ENCODE results near the gene DHODH. TPM values are rescaled to one million over a fixed set of nuclear protein-coding genes. Genes with fewer than 3 reads are reported as not detected.

DHODH gene
- total and polyA plus RNA-seq, 4 donors = 3.0 to 5.0 (median 4.6) TPM

- no peaks in the 10 kb centered on the region for H3K27me3 ChIP-seq (ENCODE audit: control insufficient read depth in 1 of 2, insufficient read depth in 2 of 2, low read length in 1 of 2)
- H3K9me3 ChIP-seq (ENCODE audit: control insufficient read depth, low read length) = no peaks in the 10 kb centered on the region
- DNase-seq (no peak), ATAC-seq (ENCODE audit: low FRiP score) (no peak)
- 64 to 76% methylated on average over 5 of the region's 5 CpGs for WGBS, 2 donors
- peaks cover 0 to 1% of the 10 kb centered on the region in 2 donors for H3K36me3 ChIP-seq (ENCODE audit: control insufficient read depth in 1 of 2, insufficient read depth in 2 of 2, low read length in 1 of 2)
- H3K4me1 ChIP-seq (ENCODE audit: control insufficient read depth in 1 of 2, insufficient read depth in 2 of 2, low read length in 2 of 2) = no peaks in the 10 kb centered on the region
- intact Hi-C loops (cut with DNase I) = no loop called here
- no peak overlapping the region for H3K4me3 ChIP-seq (ENCODE audit: low read length in 2 of 2)
- no peak overlapping the region for H3K27ac ChIP-seq (ENCODE audit: low read depth in 1 of 2, low read length in 2 of 2)
These were observed 27.6 kb downstream of the DHODH start for GRCh38 chr16:72036098-72036497.

- H3K27me3 ChIP-seq (ENCODE audit: control insufficient read depth in 1 of 2, insufficient read depth in 2 of 2, low read length in 1 of 2) = no peaks in the 10 kb centered on the region
- H3K9me3 ChIP-seq (ENCODE audit: control insufficient read depth, low read length) = no peaks in the 10 kb centered on the region
- no peak overlapping the region for H3K4me3 ChIP-seq (ENCODE audit: low read length in 2 of 2)
- no peak for ATAC-seq (ENCODE audit: low FRiP score)
- WGBS, 2 donors = 53 to 59% methylated on average over 2 of the region's 2 CpGs
- intact Hi-C loops (cut with DNase I) = no loop called here
- no peaks in the 10 kb centered on the region for H3K4me1 ChIP-seq (ENCODE audit: control insufficient read depth in 1 of 2, insufficient read depth in 2 of 2, low read length in 2 of 2)
- H3K36me3 ChIP-seq (ENCODE audit: control insufficient read depth in 1 of 2, insufficient read depth in 2 of 2, low read length in 1 of 2) = peaks cover 0 to 4% of the 10 kb centered on the region in 2 donors
- DNase-seq = no peak
- no peak overlapping the region for H3K27ac ChIP-seq (ENCODE audit: low read depth in 1 of 2, low read length in 2 of 2)
These were observed 33.7 kb downstream of the DHODH start for GRCh38 chr16:72042157-72042660.

- ATAC-seq (ENCODE audit: low FRiP score) (no peak), DNase-seq (no peak)
- Histone ChIP-seq H3K4me1 (ENCODE audit: control insufficient read depth in 1 of 2, insufficient read depth in 2 of 2, low read length in 2 of 2) (no peaks in the 10 kb centered on the region), H3K36me3 (ENCODE audit: control insufficient read depth in 1 of 2, insufficient read depth in 2 of 2, low read length in 1 of 2) (peaks cover 0 to 3% of the 10 kb centered on the region in 2 donors), H3K9me3 (ENCODE audit: control insufficient read depth, low read length) (no peaks in the 10 kb centered on the region), H3K27me3 (ENCODE audit: control insufficient read depth in 1 of 2, insufficient read depth in 2 of 2, low read length in 1 of 2) (no peaks in the 10 kb centered on the region), H3K27ac (ENCODE audit: low read depth in 1 of 2, low read length in 2 of 2) (no peak overlapping the region), H3K4me3 (ENCODE audit: low read length in 2 of 2) (no peak overlapping the region)
- intact Hi-C loops (cut with DNase I) = no loop called here
- 56 to 73% methylated on average over 3 of the region's 3 CpGs for WGBS, 2 donors
These were observed 34.5 kb downstream of the DHODH start for GRCh38 chr16:72043058-72043457.

- Histone ChIP-seq H3K4me1 (ENCODE audit: control insufficient read depth in 1 of 2, insufficient read depth in 2 of 2, low read length in 2 of 2) (no peaks in the 10 kb centered on the region), H3K27ac (ENCODE audit: low read depth in 1 of 2, low read length in 2 of 2) (no peak overlapping the region), H3K36me3 (ENCODE audit: control insufficient read depth in 1 of 2, insufficient read depth in 2 of 2, low read length in 1 of 2) (peaks cover 0 to 2% of the 10 kb centered on the region in 2 donors), H3K4me3 (ENCODE audit: low read length in 2 of 2) (no peak overlapping the region), H3K27me3 (ENCODE audit: control insufficient read depth in 1 of 2, insufficient read depth in 2 of 2, low read length in 1 of 2) (no peaks in the 10 kb centered on the region), H3K9me3 (ENCODE audit: control insufficient read depth, low read length) (no peaks in the 10 kb centered on the region)
- intact Hi-C loops (cut with DNase I) = no loop called here
- WGBS, 2 donors = 92 to 96% methylated on average over 1 of the region's 1 CpG
- DNase-seq (no peak), ATAC-seq (ENCODE audit: low FRiP score) (no peak)
These were observed 35.0 kb downstream of the DHODH start for GRCh38 chr16:72043539-72043938.

GRCh38 chr16:72044296-72044695 is 35.8 kb downstream of the DHODH start:
- 67 to 76% methylated on average over 6 of the region's 6 CpGs for WGBS, 2 donors
- H3K4me3 ChIP-seq (ENCODE audit: low read length in 2 of 2) = no peak overlapping the region
- H3K9me3 ChIP-seq (ENCODE audit: control insufficient read depth, low read length) = no peaks in the 10 kb centered on the region
- DNase-seq (no peak), ATAC-seq (ENCODE audit: low FRiP score) (no peak)
- peaks cover 0 to 2% of the 10 kb centered on the region in 2 donors for H3K36me3 ChIP-seq (ENCODE audit: control insufficient read depth in 1 of 2, insufficient read depth in 2 of 2, low read length in 1 of 2)
- no peaks in the 10 kb centered on the region for H3K27me3 ChIP-seq (ENCODE audit: control insufficient read depth in 1 of 2, insufficient read depth in 2 of 2, low read length in 1 of 2)
- intact Hi-C loops (cut with DNase I) = no loop called here
- no peaks in the 10 kb centered on the region for H3K4me1 ChIP-seq (ENCODE audit: control insufficient read depth in 1 of 2, insufficient read depth in 2 of 2, low read length in 2 of 2)
- H3K27ac ChIP-seq (ENCODE audit: low read depth in 1 of 2, low read length in 2 of 2) = no peak overlapping the region

GRCh38 chr16:72044825-72045359 is 36.3 kb downstream of the DHODH start:
- ATAC-seq (ENCODE audit: low FRiP score) = no peak
- no peaks in the 10 kb centered on the region for H3K4me1 ChIP-seq (ENCODE audit: control insufficient read depth in 1 of 2, insufficient read depth in 2 of 2, low read length in 2 of 2)
- H3K36me3 ChIP-seq (ENCODE audit: control insufficient read depth in 1 of 2, insufficient read depth in 2 of 2, low read length in 1 of 2) = peaks cover 0 to 2% of the 10 kb centered on the region in 2 donors
- intact Hi-C loops (cut with DNase I) = no loop called here
- no peaks in the 10 kb centered on the region for H3K9me3 ChIP-seq (ENCODE audit: control insufficient read depth, low read length)
- H3K4me3 ChIP-seq (ENCODE audit: low read length in 2 of 2) = no peak overlapping the region
- DNase-seq = no peak
- WGBS, 2 donors = 61 to 72% methylated on average over 2 of the region's 2 CpGs
- H3K27ac ChIP-seq (ENCODE audit: low read depth in 1 of 2, low read length in 2 of 2) = no peak overlapping the region
- H3K27me3 ChIP-seq (ENCODE audit: control insufficient read depth in 1 of 2, insufficient read depth in 2 of 2, low read length in 1 of 2) = no peaks in the 10 kb centered on the region

GRCh38 chr16:72049110-72049509 is 40.6 kb downstream of the DHODH start:
- no peak overlapping the region for H3K4me3 ChIP-seq (ENCODE audit: low read length in 2 of 2)
- H3K27ac ChIP-seq (ENCODE audit: low read depth in 1 of 2, low read length in 2 of 2) = no peak overlapping the region
- no peaks in the 10 kb centered on the region for H3K36me3 ChIP-seq (ENCODE audit: control insufficient read depth in 1 of 2, insufficient read depth in 2 of 2, low read length in 1 of 2)
- no peak for DNase-seq
- ATAC-seq (ENCODE audit: low FRiP score) = no peak
- intact Hi-C loops (cut with DNase I) = no loop called here
- no peaks in the 10 kb centered on the region for H3K9me3 ChIP-seq (ENCODE audit: control insufficient read depth, low read length)
- H3K4me1 ChIP-seq (ENCODE audit: control insufficient read depth in 1 of 2, insufficient read depth in 2 of 2, low read length in 2 of 2) = no peaks in the 10 kb centered on the region
- no peaks in the 10 kb centered on the region for H3K27me3 ChIP-seq (ENCODE audit: control insufficient read depth in 1 of 2, insufficient read depth in 2 of 2, low read length in 1 of 2)

GRCh38 chr16:72050769-72051464 is 42.4 kb downstream of the DHODH start:
- intact Hi-C loops (cut with DNase I) = no loop called here
- ATAC-seq (ENCODE audit: low FRiP score) = peak; percentile 67
- H3K27me3 ChIP-seq (ENCODE audit: control insufficient read depth in 1 of 2, insufficient read depth in 2 of 2, low read length in 1 of 2) = no peaks in the 10 kb centered on the region
- no peak overlapping the region for H3K4me3 ChIP-seq (ENCODE audit: low read length in 2 of 2)
- no peaks in the 10 kb centered on the region for H3K4me1 ChIP-seq (ENCODE audit: control insufficient read depth in 1 of 2, insufficient read depth in 2 of 2, low read length in 2 of 2)
- H3K36me3 ChIP-seq (ENCODE audit: control insufficient read depth in 1 of 2, insufficient read depth in 2 of 2, low read length in 1 of 2) = no peaks in the 10 kb centered on the region
- H3K9me3 ChIP-seq (ENCODE audit: control insufficient read depth, low read length) = no peaks in the 10 kb centered on the region
- no peak overlapping the region for H3K27ac ChIP-seq (ENCODE audit: low read depth in 1 of 2, low read length in 2 of 2)
- 77 to 86% methylated on average over 4 of the region's 4 CpGs for WGBS, 2 donors
- no peak for DNase-seq

GRCh38 chr16:72051818-72052217 is 43.3 kb downstream of the DHODH start:
- ATAC-seq (ENCODE audit: low FRiP score) (no peak), DNase-seq (no peak)
- WGBS, 2 donors = 85 to 88% methylated on average over 2 of the region's 2 CpGs
- H3K4me3 ChIP-seq (ENCODE audit: low read length in 2 of 2) = no peak overlapping the region
- no peak overlapping the region for H3K27ac ChIP-seq (ENCODE audit: low read depth in 1 of 2, low read length in 2 of 2)
- no peaks in the 10 kb centered on the region for H3K9me3 ChIP-seq (ENCODE audit: control insufficient read depth, low read length)
- no peaks in the 10 kb centered on the region for H3K27me3 ChIP-seq (ENCODE audit: control insufficient read depth in 1 of 2, insufficient read depth in 2 of 2, low read length in 1 of 2)
- no peaks in the 10 kb centered on the region for H3K36me3 ChIP-seq (ENCODE audit: control insufficient read depth in 1 of 2, insufficient read depth in 2 of 2, low read length in 1 of 2)
- intact Hi-C loops (cut with DNase I) = no loop called here
- H3K4me1 ChIP-seq (ENCODE audit: control insufficient read depth in 1 of 2, insufficient read depth in 2 of 2, low read length in 2 of 2) = no peaks in the 10 kb centered on the region

Data from aorta (tissue), 5 donors.